GM12878 (cell line): ENCODE measurements around the gene PLA2G6. TPM values are rescaled to one million over a fixed set of nuclear protein-coding genes. Genes with fewer than 3 reads are reported as not detected.

ENCODE experiments used
- ATAC-seq: fragments of 200-7000 bp; cut with Tn5 transposase; 3 replicates; pipeline ENCODE4 v1.9.1; 2020; ENCODE audit warnings: mild to moderate bottlenecking, moderate library complexity
- BruUV-seq: library from RNA; stranded (reverse); fragments of 400-500 nt; replicated peaks from 2 replicates; lab custom pipeline; 2021; lab: Mats Ljungman, UMichigan
- CTCF ChIA-PET: fragments of 300-600 bp; sonication (Branson Sonifier 250); formaldehyde crosslinking; extraction: SDS; loops from one replicate; lab custom pipeline; 2021; ENCODE audit warnings: inconsistent platforms; lab: Yijun Ruan, JAX
- POLR2A ChIA-PET: fragments of 350-600 bp; formaldehyde crosslinking; extraction: SDS; loops from one replicate; lab custom pipeline; 2021; ENCODE audit warnings: inconsistent platforms; lab: Charles Lee
- RAD21 ChIA-PET: fragments of 300-600 bp; sonication (Branson Sonifier 250); formaldehyde crosslinking; loops from one replicate; lab custom pipeline; 2023; ENCODE audit warnings: antibody characterized with exemption; ENCODE audit not compliant: unreplicated experiment; lab: Charles Lee
- SMC1A ChIA-PET: fragments of 300-600 bp; sonication (Branson Sonifier 250); formaldehyde crosslinking; loops from one replicate; lab custom pipeline; 2023; ENCODE audit not compliant: unreplicated experiment, uncharacterized antibody; lab: Charles Lee
- DNase-seq: peaks from one replicate; pipeline ENCODE4 v3.0.0-alpha.2; 2011; ENCODE audit warnings: low read depth, low spot score
- FAIRE-seq: peaks from 3 replicates; lab custom pipeline; 2011; peaks lifted over from hg19 to GRCh38; lab: Jason Lieb, UNC
- H2AFZ ChIP-seq: 2 replicates; pipeline ENCODE4 v1.6.0; 2011; ENCODE audit warnings: low read depth, low read length, control low read depth; ENCODE audit not compliant: control insufficient read depth
- H3K27ac ChIP-seq: 2 replicates; pipeline ENCODE4 v1.5.1; 2011; ENCODE audit warnings: control low read depth; ENCODE audit not compliant: control insufficient read depth, insufficient read depth
- H3K27me3 ChIP-seq, 2 experiments: replicated peaks in 1 of 2; 2 replicates each; pipeline versions ENCODE4 v1.6.0 to v1.6.1; 2011; ENCODE audit warnings: low read length in 1 of 2; ENCODE audit not compliant: control insufficient read depth in 2 of 2, insufficient read depth in 2 of 2
- H3K36me3 ChIP-seq, 2 experiments: 2 replicates each; pipeline ENCODE4 v1.5.1; 2011; ENCODE audit warnings: low read length in 1 of 2; ENCODE audit not compliant: control insufficient read depth in 2 of 2, insufficient read depth in 2 of 2
- H3K4me1 ChIP-seq: 2 replicates; pipeline ENCODE4 v1.6.1; 2011; ENCODE audit warnings: mild to moderate bottlenecking, low read length, moderate library complexity, mixed read lengths; ENCODE audit not compliant: control insufficient read depth, insufficient read depth
- H3K4me2 ChIP-seq: 2 replicates; pipeline ENCODE4 v1.6.0; 2011; ENCODE audit warnings: control low read depth; ENCODE audit not compliant: control insufficient read depth, insufficient read depth
- H3K4me3 ChIP-seq: fragments of 200-600 bp; sonication (generic); 2 replicates; pipeline ENCODE4 v1.5.1; 2016
- H3K79me2 ChIP-seq: 2 replicates; pipeline ENCODE4 v1.6.0; 2011; ENCODE audit warnings: low read length; ENCODE audit not compliant: control insufficient read depth, insufficient read depth
- H3K9ac ChIP-seq: 2 replicates; pipeline ENCODE4 v1.8.0; 2011; ENCODE audit warnings: low read length, control low read depth, mixed read lengths; ENCODE audit not compliant: control insufficient read depth, insufficient read depth
- H3K9me3 ChIP-seq: replicated peaks from 3 replicates; pipeline ENCODE4 v1.5.1; 2011; ENCODE audit warnings: mild to moderate bottlenecking, low read length; ENCODE audit not compliant: control insufficient read depth, insufficient read depth
- H4K20me1 ChIP-seq: 2 replicates; pipeline ENCODE4 v1.6.0; 2011; ENCODE audit not compliant: control insufficient read depth, insufficient read depth
- NFIC ChIP-seq: IDR thresholded peaks from 2 replicates; pipeline ENCODE4 v1.6.1; 2012; ENCODE audit warnings: low read depth, mild to moderate bottlenecking, inconsistent platforms, low read length, moderate library complexity
- TCF12 ChIP-seq: IDR thresholded peaks from 2 replicates; pipeline ENCODE4 v1.6.1; 2011; ENCODE audit warnings: low read depth, mild to moderate bottlenecking, low read length
- ZNF207 ChIP-seq: fragments of 450-650 bp; IDR thresholded peaks from 2 replicates; pipeline ENCODE4 v1.6.1; 2014; ENCODE audit warnings: antibody characterized with exemption, mild to moderate bottlenecking, borderline replicate concordance
- ZNF384 ChIP-seq: IDR thresholded peaks from 2 replicates; pipeline ENCODE4 v1.6.1; 2012; ENCODE audit warnings: low read depth, mild to moderate bottlenecking, low read length, improper control_type of control experiment, borderline replicate concordance
- WGBS: methylation state at CpG from one replicate; pipeline ENCODE4 v1.1.6; 2016; ENCODE audit warnings: low lambda C conversion rate; ENCODE audit not compliant: insufficient replicate concordance, insufficient coverage; ENCODE audit errors: missing lambda C conversion rate; 5-methylcytosine and 5-hydroxymethylcytosine counted together
- in situ Hi-C: fragments of 300-500 bp; cut with MboI; formaldehyde crosslinking; loops from 9 replicates; pipeline ENCODE4 v1.14.3; 2018; ENCODE audit warnings: mixed read lengths
- intact Hi-C: fragments of 100-400 bp; cut with micrococcal nuclease; formaldehyde crosslinking; loops from one replicate; pipeline ENCODE4 v1.14.2; 2022; ENCODE audit not compliant: unreplicated experiment
- polyA plus RNA-seq, 11 experiments: library from polyadenylated mRNA; depleted of rRNA in 4 of 11; unstranded in 6 of 11; stranded (reverse) in 5 of 11; fragments of >200 nt; fragmentation: Nextera tagmentation in 4 of 11; fragmentation: Illumina TruSeq in 1 of 11; extraction: Ambion mirVana in 4 of 11; extraction: Trizol in 1 of 11; gene quantifications; 1 replicate in 1 of 11; 2 replicates in 10 of 11; pipeline versions ENCODE4 v1.2.1 to v1.2.3, GENCODE V29; 2011 to 2016; ENCODE audit warnings: inconsistent platforms in 2 of 11, missing spikeins in 2 of 11, low read depth in 1 of 11
- total RNA-seq, 4 experiments: library from RNA; depleted of rRNA in 3 of 4; stranded (reverse); fragments of >200 nt in 3 of 4; fragmentation: Illumina TruSeq in 1 of 4; extraction: Trizol in 1 of 4; gene quantifications; 2 replicates each; pipeline versions ENCODE4 v1.2.1 to v1.2.3, GENCODE V29; 2013 to 2021
- TF ChIP-seq, protein P1 (sequence below): fragments of 450-650 bp; formaldehyde crosslinking; IDR thresholded peaks from 2 replicates; pipeline ENCODE4 v1.4.0; 2020; ENCODE audit warnings: mild to moderate bottlenecking, moderate library complexity

The PLA2G6 gene
- total and polyA plus RNA-seq, 10 of the 15 experiments (the other 5 are each of a cell fraction or from before 2014, with no cell fraction given) = 0.15 to 42.2 (median 15.8) TPM

- BruUV-seq = no TSS peak
- FAIRE-seq (no peak), ATAC-seq (no peak), DNase-seq (no peak)
- no peak for TF ChIP-seq ZNF384
- TF ChIP-seq ZNF207 = no peak
- TF ChIP-seq, protein P1, sequence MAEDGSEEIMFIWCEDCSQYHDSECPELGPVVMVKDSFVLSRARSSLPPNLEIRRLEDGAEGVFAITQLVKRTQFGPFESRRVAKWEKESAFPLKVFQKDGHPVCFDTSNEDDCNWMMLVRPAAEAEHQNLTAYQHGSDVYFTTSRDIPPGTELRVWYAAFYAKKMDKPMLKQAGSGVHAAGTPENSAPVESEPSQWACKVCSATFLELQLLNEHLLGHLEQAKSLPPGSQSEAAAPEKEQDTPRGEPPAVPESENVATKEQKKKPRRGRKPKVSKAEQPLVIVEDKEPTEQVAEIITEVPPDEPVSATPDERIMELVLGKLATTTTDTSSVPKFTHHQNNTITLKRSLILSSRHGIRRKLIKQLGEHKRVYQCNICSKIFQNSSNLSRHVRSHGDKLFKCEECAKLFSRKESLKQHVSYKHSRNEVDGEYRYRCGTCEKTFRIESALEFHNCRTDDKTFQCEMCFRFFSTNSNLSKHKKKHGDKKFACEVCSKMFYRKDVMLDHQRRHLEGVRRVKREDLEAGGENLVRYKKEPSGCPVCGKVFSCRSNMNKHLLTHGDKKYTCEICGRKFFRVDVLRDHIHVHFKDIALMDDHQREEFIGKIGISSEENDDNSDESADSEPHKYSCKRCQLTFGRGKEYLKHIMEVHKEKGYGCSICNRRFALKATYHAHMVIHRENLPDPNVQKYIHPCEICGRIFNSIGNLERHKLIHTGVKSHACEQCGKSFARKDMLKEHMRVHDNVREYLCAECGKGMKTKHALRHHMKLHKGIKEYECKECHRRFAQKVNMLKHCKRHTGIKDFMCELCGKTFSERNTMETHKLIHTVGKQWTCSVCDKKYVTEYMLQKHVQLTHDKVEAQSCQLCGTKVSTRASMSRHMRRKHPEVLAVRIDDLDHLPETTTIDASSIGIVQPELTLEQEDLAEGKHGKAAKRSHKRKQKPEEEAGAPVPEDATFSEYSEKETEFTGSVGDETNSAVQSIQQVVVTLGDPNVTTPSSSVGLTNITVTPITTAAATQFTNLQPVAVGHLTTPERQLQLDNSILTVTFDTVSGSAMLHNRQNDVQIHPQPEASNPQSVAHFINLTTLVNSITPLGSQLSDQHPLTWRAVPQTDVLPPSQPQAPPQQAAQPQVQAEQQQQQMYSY = no peak
- TF ChIP-seq NFIC = no peak
- TF ChIP-seq TCF12 = no peak
- Histone ChIP-seq H3K9ac (no peak overlapping the region), H3K4me1 (peaks cover 24% of the 10 kb centered on the region), H3K27me3 (no peaks in the 10 kb centered on the region), H3K27ac (no peak overlapping the region), H3K36me3 (no peaks in the 10 kb centered on the region; a peak in 2 of 4 replicates), H3K4me2 (no peak overlapping the region), H2AFZ (no peak overlapping the region), H3K4me3 (no peak overlapping the region), H3K9me3 (no peaks in the 10 kb centered on the region), H3K79me2 (no peaks in the 10 kb centered on the region), H4K20me1 (no peaks in the 10 kb centered on the region)
- CTCF ChIA-PET = interaction anchor here (1.1 kb wide), 1 partner anchor 9 kb away, joined by 3 read pairs; no protein-coding TSS in a partner anchor
- intact Hi-C loops (loop anchor here (10.0 kb wide), 1 partner anchor 105 kb away; the partner anchor contains the start of gene BAIAP2L2), in situ Hi-C loops (no loop called here)
- SMC1A ChIA-PET = no interaction called here
- 79% methylated on average over 10 of the region's 10 CpGs for WGBS
- POLR2A ChIA-PET = no interaction called here
- RAD21 ChIA-PET = interaction anchor here (0.7 to 1.6 kb wide), 3 partner anchors 11 to 43 kb away, joined by 3 to 7 read pairs (median 3); no protein-coding TSS in a partner anchor
Measured at GRCh38 chr22:38219632-38220031, 38.0 kb upstream of the PLA2G6 start.
